Lower leg skin (tissue), 3 donors: ENCODE measurements around the gene SLC38A11.

ENCODE experiments used
- POLR2A ChIP-seq, 2 donors: fragments of 450-650 bp; IDR thresholded peaks; one replicate each; pipeline ENCODE4 v1.6.1; 2016 to 2017; ENCODE audit warnings: antibody characterized with exemption in 2 of 2, mild to moderate bottlenecking in 1 of 2, moderate library complexity in 1 of 2
- TF ChIP-seq, protein P1 (sequence below), 3 donors: fragments of 450-650 bp; IDR thresholded peaks; one replicate each; pipeline ENCODE4 v1.5.1; 2016; ENCODE audit warnings: antibody characterized with exemption in 3 of 3, mild to moderate bottlenecking in 3 of 3, moderate library complexity in 2 of 3

DNA sequence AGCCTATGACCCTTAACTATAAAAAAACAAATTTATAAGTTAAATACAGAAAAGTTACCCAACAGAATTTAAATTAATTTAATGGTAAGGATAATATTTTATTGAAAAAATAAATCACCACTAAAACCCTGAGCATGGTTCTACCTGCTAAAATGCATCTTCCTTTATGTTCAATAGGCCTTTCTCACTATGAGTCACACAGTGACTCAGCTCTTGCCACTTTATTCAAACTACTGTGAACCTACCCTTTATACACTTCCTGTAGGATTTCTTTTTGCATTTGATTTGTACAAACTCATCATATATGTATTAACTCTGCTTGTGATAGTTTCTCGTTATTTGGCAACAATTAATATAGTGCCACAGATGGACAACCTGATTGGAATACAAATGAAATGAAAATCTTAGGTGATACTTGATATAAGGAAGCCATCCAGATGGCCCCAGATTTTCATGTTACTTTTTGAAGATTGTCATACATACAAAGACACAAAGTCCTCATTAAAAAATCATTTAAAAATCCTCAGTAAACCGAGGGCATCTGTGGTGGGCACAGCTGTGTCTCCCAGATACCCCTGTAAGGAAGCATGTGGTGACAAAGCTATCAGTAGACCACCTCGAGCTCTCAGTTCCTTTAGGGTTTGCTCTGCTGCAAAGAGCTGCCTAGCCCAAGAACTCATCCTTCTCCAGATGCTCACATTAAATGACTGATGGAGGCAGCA is 58.5 kb downstream of the SLC38A11 start:
- no peak for TF ChIP-seq POLR2A (IDR thresholded peaks at IDR 0.05)
- TF ChIP-seq, protein P1, sequence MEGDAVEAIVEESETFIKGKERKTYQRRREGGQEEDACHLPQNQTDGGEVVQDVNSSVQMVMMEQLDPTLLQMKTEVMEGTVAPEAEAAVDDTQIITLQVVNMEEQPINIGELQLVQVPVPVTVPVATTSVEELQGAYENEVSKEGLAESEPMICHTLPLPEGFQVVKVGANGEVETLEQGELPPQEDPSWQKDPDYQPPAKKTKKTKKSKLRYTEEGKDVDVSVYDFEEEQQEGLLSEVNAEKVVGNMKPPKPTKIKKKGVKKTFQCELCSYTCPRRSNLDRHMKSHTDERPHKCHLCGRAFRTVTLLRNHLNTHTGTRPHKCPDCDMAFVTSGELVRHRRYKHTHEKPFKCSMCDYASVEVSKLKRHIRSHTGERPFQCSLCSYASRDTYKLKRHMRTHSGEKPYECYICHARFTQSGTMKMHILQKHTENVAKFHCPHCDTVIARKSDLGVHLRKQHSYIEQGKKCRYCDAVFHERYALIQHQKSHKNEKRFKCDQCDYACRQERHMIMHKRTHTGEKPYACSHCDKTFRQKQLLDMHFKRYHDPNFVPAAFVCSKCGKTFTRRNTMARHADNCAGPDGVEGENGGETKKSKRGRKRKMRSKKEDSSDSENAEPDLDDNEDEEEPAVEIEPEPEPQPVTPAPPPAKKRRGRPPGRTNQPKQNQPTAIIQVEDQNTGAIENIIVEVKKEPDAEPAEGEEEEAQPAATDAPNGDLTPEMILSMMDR (IDR thresholded peaks at IDR 0.05) = no peak
